ENCODE results near the gene DISP3. TPM values are rescaled to one million over a fixed set of nuclear protein-coding genes. Genes with fewer than 3 reads are reported as not detected.

DISP3 gene
- polyA plus RNA-seq, 1 donor (not counting 4 experiments of a cell fraction or from before 2014, with no cell fraction given), result not detected

GRCh38 chr1:11561740-11562139 lies 82.8 kb downstream of the DISP3 start:
- peaks cover 32% of the 10 kb centered on the region for H3K27me3 ChIP-seq (ENCODE audit: control insufficient read depth, extremely low read depth, insufficient read depth, low read length)
- dilution Hi-C loops (cut with MboI; ENCODE audit: extremely low pct_ligation_motif_present, low sequenced_read_pairs), result no loop called here

DNA sequence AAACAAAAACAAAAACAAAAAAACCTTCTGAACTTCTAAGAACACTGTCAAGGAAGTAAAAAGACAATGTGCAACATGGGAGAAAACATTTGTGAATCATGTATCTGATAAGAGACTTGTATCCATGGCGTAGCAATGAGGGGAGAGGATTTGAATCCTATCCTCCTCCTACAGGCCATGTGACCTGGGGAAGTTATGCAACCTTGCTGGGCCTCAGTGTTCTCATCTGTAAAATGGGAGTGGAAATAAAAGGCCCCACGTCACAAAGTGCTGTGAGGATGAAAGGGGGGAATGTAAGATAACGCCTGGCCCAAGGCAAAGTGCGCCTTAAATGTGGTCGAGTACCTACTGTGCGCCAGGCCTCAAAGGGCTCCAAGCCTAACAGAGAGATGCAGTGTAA lies 83.7 kb downstream of the DISP3 start:
- Histone ChIP-seq H3K79me2 (ENCODE audit: control insufficient read depth, insufficient read depth, low read length) (no peaks in the 10 kb centered on the region), H3K36me3 (ENCODE audit: control insufficient read depth in 2 of 2, extremely low read depth in 1 of 2, insufficient read depth in 2 of 2, low read length in 2 of 2) (no peaks in the 10 kb centered on the region), H3K9me1 (ENCODE audit: control insufficient read depth, extremely low read depth, insufficient read depth, low read length) (no peaks in the 10 kb centered on the region), H3K9me3 (ENCODE audit: control insufficient read depth, low read depth, low read length) (no peaks in the 10 kb centered on the region), H3K4me1 (ENCODE audit: control insufficient read depth, extremely low read depth, insufficient read depth, low read length) (peaks cover 14% of the 10 kb centered on the region), H3K27ac (ENCODE audit: control insufficient read depth, insufficient read depth, low read length) (no peak overlapping the region), H3K9ac (ENCODE audit: control insufficient read depth, extremely low read depth, insufficient read depth, low read length) (no peak overlapping the region), H3K4me3 (ENCODE audit: control insufficient read depth in 2 of 3, extremely low read depth in 1 of 3, insufficient read depth in 2 of 3, low read depth in 1 of 3, low read length in 3 of 3) (no peak overlapping the region), H2AFZ (ENCODE audit: control insufficient read depth, low read length) (no peak overlapping the region), H4K20me1 (ENCODE audit: control insufficient read depth, extremely low read depth, insufficient read depth, low read length) (no peaks in the 10 kb centered on the region), H3K4me2 (ENCODE audit: control insufficient read depth, extremely low read depth, insufficient read depth, low read depth, low read length) (no peak overlapping the region), H3K27me3 (ENCODE audit: control insufficient read depth, extremely low read depth, insufficient read depth, low read length) (peaks cover 35% of the 10 kb centered on the region)
- FAIRE-seq (no peak), DNase-seq (ENCODE audit: low read depth, low spot score) (no peak)
- TF ChIP-seq EZH2 (IDR thresholded peaks at IDR 0.05; ENCODE audit: low read length), result no peak
- TF ChIP-seq, protein P1, sequence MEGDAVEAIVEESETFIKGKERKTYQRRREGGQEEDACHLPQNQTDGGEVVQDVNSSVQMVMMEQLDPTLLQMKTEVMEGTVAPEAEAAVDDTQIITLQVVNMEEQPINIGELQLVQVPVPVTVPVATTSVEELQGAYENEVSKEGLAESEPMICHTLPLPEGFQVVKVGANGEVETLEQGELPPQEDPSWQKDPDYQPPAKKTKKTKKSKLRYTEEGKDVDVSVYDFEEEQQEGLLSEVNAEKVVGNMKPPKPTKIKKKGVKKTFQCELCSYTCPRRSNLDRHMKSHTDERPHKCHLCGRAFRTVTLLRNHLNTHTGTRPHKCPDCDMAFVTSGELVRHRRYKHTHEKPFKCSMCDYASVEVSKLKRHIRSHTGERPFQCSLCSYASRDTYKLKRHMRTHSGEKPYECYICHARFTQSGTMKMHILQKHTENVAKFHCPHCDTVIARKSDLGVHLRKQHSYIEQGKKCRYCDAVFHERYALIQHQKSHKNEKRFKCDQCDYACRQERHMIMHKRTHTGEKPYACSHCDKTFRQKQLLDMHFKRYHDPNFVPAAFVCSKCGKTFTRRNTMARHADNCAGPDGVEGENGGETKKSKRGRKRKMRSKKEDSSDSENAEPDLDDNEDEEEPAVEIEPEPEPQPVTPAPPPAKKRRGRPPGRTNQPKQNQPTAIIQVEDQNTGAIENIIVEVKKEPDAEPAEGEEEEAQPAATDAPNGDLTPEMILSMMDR (optimal IDR thresholded peaks at IDR 0.05 in 1 of 3, IDR thresholded peaks at IDR 0.05 in 1 of 3, conservative IDR thresholded peaks at IDR 0.05 in 1 of 3; ENCODE audit: extremely low read depth in 1 of 3, insufficient read depth in 2 of 3, low read length in 3 of 3), result no peak
- dilution Hi-C loops (cut with MboI; ENCODE audit: extremely low pct_ligation_motif_present, low sequenced_read_pairs), result no loop called here

More at GRCh38 chr1:11561740-11562139, 82.8 kb downstream of the DISP3 start:
- no peaks in the 10 kb centered on the region for H4K20me1 ChIP-seq (ENCODE audit: control insufficient read depth, extremely low read depth, insufficient read depth, low read length)
- no peak for TF ChIP-seq EZH2 (IDR thresholded peaks at IDR 0.05; ENCODE audit: low read length)
- TF ChIP-seq, protein P1 (optimal IDR thresholded peaks at IDR 0.05 in 1 of 3, IDR thresholded peaks at IDR 0.05 in 1 of 3, conservative IDR thresholded peaks at IDR 0.05 in 1 of 3; ENCODE audit: extremely low read depth in 1 of 3, insufficient read depth in 2 of 3, low read length in 3 of 3), result no peak
- peaks cover 14% of the 10 kb centered on the region for H3K4me1 ChIP-seq (ENCODE audit: control insufficient read depth, extremely low read depth, insufficient read depth, low read length)
- H3K9ac ChIP-seq (ENCODE audit: control insufficient read depth, extremely low read depth, insufficient read depth, low read length), result no peak overlapping the region
- FAIRE-seq (no peak), DNase-seq (ENCODE audit: low read depth, low spot score) (no peak)
- H3K4me3 ChIP-seq (ENCODE audit: control insufficient read depth in 2 of 3, extremely low read depth in 1 of 3, insufficient read depth in 2 of 3, low read depth in 1 of 3, low read length in 3 of 3), result no peak overlapping the region
- no peaks in the 10 kb centered on the region for H3K9me3 ChIP-seq (ENCODE audit: control insufficient read depth, low read depth, low read length)
- H3K36me3 ChIP-seq (ENCODE audit: control insufficient read depth in 2 of 2, extremely low read depth in 1 of 2, insufficient read depth in 2 of 2, low read length in 2 of 2), result no peaks in the 10 kb centered on the region
- no peak overlapping the region for H3K27ac ChIP-seq (ENCODE audit: control insufficient read depth, insufficient read depth, low read length)
- H3K79me2 ChIP-seq (ENCODE audit: control insufficient read depth, insufficient read depth, low read length), result no peaks in the 10 kb centered on the region
- no peaks in the 10 kb centered on the region for H3K9me1 ChIP-seq (ENCODE audit: control insufficient read depth, extremely low read depth, insufficient read depth, low read length)
- no peak overlapping the region for H2AFZ ChIP-seq (ENCODE audit: control insufficient read depth, low read length)
- no peak overlapping the region for H3K4me2 ChIP-seq (ENCODE audit: control insufficient read depth, extremely low read depth, insufficient read depth, low read depth, low read length)
